ENCODE measurements around the gene MDP1.

DNA sequence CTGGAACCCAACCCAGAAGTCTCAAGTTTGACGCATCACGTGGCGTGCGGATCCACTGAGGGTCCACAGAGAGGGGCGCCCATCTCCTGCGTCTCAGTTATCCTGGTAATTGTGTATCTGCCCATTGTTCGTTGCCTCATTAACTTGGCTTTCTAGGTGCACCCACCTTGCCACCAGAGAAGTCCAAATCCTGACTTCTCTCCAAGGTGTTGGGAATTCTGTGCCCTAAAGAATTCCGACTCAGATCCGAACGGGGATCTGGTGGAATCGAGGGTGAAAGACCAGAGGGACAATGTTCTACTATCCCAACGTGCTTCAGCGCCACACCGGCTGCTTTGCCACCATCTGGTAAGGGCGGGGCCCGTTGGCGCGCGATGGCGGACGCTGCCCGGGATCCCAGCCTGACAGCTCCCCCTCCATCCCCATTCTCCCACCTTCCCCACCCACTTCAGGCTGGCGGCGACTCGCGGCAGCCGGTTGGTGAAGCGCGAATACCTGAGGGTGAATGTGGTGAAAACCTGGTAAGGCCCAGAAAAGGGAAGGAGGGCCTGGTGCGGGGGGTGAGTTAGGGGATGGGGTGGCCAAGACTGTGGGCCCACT, 43.5 kb downstream of the MDP1 start:
- TF ChIP-seq CTCF (IDR thresholded peaks at IDR 0.05 in 4 of 5, conservative IDR thresholded peaks at IDR 0.05 in 1 of 5) (no peak), POLR2A (IDR thresholded peaks at IDR 0.05) (no peak)

Data from gastrocnemius medialis (tissue), 4 donors.